OCI-LY1 (cell line): ENCODE data around the gene LRRFIP1.

Experiments
- EZH2 ChIP-seq: fragments of 200-600 bp; sonication (generic), shearing (Covaris generic); IDR thresholded peaks from 2 replicates; pipeline ENCODE4 v1.8.0; 2017; ENCODE audit warnings: borderline replicate concordance, mixed run types, mild to moderate bottlenecking, antibody characterized with exemption, low read length, moderate library complexity, mixed read lengths
- TF ChIP-seq, protein P1 (sequence below): fragments of 200-600 bp; sonication (generic), shearing (Covaris generic); IDR thresholded peaks from 2 replicates; pipeline ENCODE4 v1.5.1; 2017; ENCODE audit warnings: mild to moderate bottlenecking, antibody characterized with exemption, low read length, moderate library complexity, mixed read lengths

- TF ChIP-seq, protein P1, sequence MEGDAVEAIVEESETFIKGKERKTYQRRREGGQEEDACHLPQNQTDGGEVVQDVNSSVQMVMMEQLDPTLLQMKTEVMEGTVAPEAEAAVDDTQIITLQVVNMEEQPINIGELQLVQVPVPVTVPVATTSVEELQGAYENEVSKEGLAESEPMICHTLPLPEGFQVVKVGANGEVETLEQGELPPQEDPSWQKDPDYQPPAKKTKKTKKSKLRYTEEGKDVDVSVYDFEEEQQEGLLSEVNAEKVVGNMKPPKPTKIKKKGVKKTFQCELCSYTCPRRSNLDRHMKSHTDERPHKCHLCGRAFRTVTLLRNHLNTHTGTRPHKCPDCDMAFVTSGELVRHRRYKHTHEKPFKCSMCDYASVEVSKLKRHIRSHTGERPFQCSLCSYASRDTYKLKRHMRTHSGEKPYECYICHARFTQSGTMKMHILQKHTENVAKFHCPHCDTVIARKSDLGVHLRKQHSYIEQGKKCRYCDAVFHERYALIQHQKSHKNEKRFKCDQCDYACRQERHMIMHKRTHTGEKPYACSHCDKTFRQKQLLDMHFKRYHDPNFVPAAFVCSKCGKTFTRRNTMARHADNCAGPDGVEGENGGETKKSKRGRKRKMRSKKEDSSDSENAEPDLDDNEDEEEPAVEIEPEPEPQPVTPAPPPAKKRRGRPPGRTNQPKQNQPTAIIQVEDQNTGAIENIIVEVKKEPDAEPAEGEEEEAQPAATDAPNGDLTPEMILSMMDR: no peak
- TF ChIP-seq EZH2: no peak
Observed at GRCh38 chr2:237669628-237670392, 42.4 kb downstream of the LRRFIP1 start.
